Gastroesophageal sphincter (tissue), 3 donors: Measurements from ENCODE around the gene TMOD2.

ENCODE experiments used
- CTCF ChIP-seq, 4 experiments: fragments of 200-600 bp in 2 of 4; fragments of 450-650 bp in 2 of 4; sonication (generic) in 1 of 4; IDR thresholded peaks; one replicate each; pipeline ENCODE4 v1.5.1; 2017 to 2019; ENCODE audit warnings: antibody characterized with exemption in 4 of 4, mild to moderate bottlenecking in 2 of 4, moderate library complexity in 2 of 4
- EP300 ChIP-seq: sonication (generic); formaldehyde crosslinking; IDR thresholded peaks from one replicate; pipeline ENCODE4 v1.6.1; 2017; ENCODE audit warnings: antibody characterized with exemption, mild to moderate bottlenecking
- POLR2A ChIP-seq, 2 donors: fragments of 450-650 bp; IDR thresholded peaks; one replicate each; pipeline ENCODE4 v1.6.1; 2017; ENCODE audit warnings: antibody characterized with exemption in 2 of 2, mild to moderate bottlenecking in 2 of 2, moderate library complexity in 1 of 2
- POLR2AphosphoS5 ChIP-seq: sonication (generic); formaldehyde crosslinking; IDR thresholded peaks from one replicate; pipeline ENCODE4 v1.6.1; 2017; ENCODE audit warnings: antibody characterized with exemption

DNA sequence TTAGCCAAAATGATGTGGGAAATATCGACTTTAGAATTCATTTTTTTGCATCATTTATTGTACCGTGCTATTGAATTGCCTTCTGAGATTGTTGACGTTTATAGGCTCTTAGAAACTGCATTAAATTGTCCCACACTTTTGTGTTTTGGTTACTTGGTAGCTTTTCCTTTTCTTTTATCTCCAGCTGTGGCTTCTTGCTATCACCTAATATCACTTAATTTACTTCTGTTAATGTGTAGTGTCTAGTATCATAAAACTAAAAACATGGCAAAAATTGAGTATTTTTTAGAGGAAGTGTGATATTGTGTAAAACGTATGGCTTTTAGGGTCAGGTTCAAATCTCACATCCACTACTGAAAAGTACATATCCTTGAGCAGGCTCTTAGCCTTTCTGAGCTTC is 89.3 kb downstream of the TMOD2 start:
- TF ChIP-seq CTCF (IDR thresholded peaks at IDR 0.05) (no peak), POLR2A (IDR thresholded peaks at IDR 0.05) (no peak), POLR2AphosphoS5 (no peak), EP300 (no peak)
